Measurements from ENCODE around the gene FGD6.

- no peak for TF ChIP-seq CTCF (IDR thresholded peaks at IDR 0.05)
- no peak for TF ChIP-seq POLR2A (IDR thresholded peaks at IDR 0.05)
Observed at GRCh38 chr12:95201056-95201670, 16.1 kb downstream of the FGD6 start.
